H1 (cell line): ENCODE measurements around the gene GLRA1. TPM values are rescaled to one million over a fixed set of nuclear protein-coding genes. Genes with fewer than 3 reads are reported as not detected.

Experiments
- KDM4A ChIP-seq: IDR thresholded peaks from one replicate; pipeline ENCODE4 v1.7.1; 2012; ENCODE audit warnings: low read depth, mild to moderate bottlenecking, moderate library complexity, low read length, inconsistent platforms; ENCODE audit not compliant: severe bottlenecking
- PHF8 ChIP-seq: fragments of 200-600 bp; sonication (generic); conservative IDR thresholded peaks from 2 replicates; pipeline ENCODE4 v1.7.1; 2012; ENCODE audit warnings: low read depth, mild to moderate bottlenecking, inconsistent platforms, low read length, moderate library complexity
- POU5F1 ChIP-seq: IDR thresholded peaks from 2 replicates; pipeline ENCODE4 v1.6.1; 2011; ENCODE audit warnings: low read depth, mild to moderate bottlenecking, low read length, moderate library complexity
- ZNF274 ChIP-seq: IDR thresholded peaks from 2 replicates; pipeline ENCODE4 v1.7.0; 2012; ENCODE audit warnings: low read length, borderline replicate concordance; ENCODE audit errors: extremely low read depth
- polyA plus RNA-seq, 7 experiments: library from polyadenylated mRNA; depleted of rRNA in 3 of 7; stranded (reverse) in 5 of 7; unstranded in 2 of 7; fragments of >200 nt in 5 of 7; fragments of 200-250 nt in 2 of 7; gene quantifications; 1 replicate in 5 of 7; 2 replicates in 1 of 7; 4 replicates in 1 of 7; pipeline versions ENCODE4 v1.2.1 to v1.2.3, GENCODE V29; 2011 to 2013; ENCODE audit warnings: missing spikeins in 2 of 7, mixed read lengths in 2 of 7
- total RNA-seq: library from RNA; stranded (reverse); fragmentation: NEBNext Ultra II Directional; extraction: Animal tissue kit (Norgen Biotek cat#: 25700); gene quantifications from 2 replicates; pipeline ENCODE4 v1.2.1, GENCODE V29; 2021
- TF ChIP-seq, protein P1 (sequence below): fragments of 300-600 bp; sonication (generic); IDR thresholded peaks from 2 replicates; pipeline ENCODE4 v1.7.1; 2012; ENCODE audit warnings: low read length, moderate library complexity, mild to moderate bottlenecking, inconsistent platforms; ENCODE audit not compliant: insufficient replicate concordance
- TF ChIP-seq, protein P2 (sequence below): IDR thresholded peaks from 2 replicates; pipeline ENCODE4 v1.6.1; 2011; ENCODE audit warnings: low read depth, mild to moderate bottlenecking, low read length; ENCODE audit not compliant: insufficient read depth
- TF ChIP-seq, protein P3 (sequence below): IDR thresholded peaks from 2 replicates; pipeline ENCODE4 v1.6.1; 2011; ENCODE audit warnings: low read length, improper control_type of control experiment
- TF ChIP-seq, protein P4 (sequence below): IDR thresholded peaks from 2 replicates; pipeline ENCODE4 v1.6.1; 2012; ENCODE audit warnings: low read length, inconsistent platforms

GLRA1 gene
- total and polyA plus RNA-seq, 2 of the 8 experiments (the other 6 are each of a cell fraction or from before 2014, with no cell fraction given): not detected

DNA sequence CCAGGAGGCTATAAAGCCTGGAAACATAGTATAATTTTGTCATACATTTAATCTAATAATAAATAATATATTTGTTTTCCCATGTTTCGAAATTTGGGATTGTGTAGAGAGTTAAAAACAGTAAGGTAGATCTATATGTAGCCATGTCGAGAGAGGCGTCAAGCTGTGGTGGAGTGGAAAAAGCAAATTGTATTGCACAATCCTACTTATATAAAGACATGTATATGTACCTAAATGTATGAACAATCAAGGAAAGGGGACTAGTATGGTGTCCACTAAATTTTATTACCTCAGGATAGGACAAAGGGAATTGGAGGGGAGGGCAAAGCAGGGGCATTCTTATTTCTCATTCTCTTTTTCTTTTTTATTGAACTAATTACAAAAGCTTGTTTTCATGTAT, 52.0 kb downstream of the GLRA1 start (continued):
- TF ChIP-seq, protein P1, sequence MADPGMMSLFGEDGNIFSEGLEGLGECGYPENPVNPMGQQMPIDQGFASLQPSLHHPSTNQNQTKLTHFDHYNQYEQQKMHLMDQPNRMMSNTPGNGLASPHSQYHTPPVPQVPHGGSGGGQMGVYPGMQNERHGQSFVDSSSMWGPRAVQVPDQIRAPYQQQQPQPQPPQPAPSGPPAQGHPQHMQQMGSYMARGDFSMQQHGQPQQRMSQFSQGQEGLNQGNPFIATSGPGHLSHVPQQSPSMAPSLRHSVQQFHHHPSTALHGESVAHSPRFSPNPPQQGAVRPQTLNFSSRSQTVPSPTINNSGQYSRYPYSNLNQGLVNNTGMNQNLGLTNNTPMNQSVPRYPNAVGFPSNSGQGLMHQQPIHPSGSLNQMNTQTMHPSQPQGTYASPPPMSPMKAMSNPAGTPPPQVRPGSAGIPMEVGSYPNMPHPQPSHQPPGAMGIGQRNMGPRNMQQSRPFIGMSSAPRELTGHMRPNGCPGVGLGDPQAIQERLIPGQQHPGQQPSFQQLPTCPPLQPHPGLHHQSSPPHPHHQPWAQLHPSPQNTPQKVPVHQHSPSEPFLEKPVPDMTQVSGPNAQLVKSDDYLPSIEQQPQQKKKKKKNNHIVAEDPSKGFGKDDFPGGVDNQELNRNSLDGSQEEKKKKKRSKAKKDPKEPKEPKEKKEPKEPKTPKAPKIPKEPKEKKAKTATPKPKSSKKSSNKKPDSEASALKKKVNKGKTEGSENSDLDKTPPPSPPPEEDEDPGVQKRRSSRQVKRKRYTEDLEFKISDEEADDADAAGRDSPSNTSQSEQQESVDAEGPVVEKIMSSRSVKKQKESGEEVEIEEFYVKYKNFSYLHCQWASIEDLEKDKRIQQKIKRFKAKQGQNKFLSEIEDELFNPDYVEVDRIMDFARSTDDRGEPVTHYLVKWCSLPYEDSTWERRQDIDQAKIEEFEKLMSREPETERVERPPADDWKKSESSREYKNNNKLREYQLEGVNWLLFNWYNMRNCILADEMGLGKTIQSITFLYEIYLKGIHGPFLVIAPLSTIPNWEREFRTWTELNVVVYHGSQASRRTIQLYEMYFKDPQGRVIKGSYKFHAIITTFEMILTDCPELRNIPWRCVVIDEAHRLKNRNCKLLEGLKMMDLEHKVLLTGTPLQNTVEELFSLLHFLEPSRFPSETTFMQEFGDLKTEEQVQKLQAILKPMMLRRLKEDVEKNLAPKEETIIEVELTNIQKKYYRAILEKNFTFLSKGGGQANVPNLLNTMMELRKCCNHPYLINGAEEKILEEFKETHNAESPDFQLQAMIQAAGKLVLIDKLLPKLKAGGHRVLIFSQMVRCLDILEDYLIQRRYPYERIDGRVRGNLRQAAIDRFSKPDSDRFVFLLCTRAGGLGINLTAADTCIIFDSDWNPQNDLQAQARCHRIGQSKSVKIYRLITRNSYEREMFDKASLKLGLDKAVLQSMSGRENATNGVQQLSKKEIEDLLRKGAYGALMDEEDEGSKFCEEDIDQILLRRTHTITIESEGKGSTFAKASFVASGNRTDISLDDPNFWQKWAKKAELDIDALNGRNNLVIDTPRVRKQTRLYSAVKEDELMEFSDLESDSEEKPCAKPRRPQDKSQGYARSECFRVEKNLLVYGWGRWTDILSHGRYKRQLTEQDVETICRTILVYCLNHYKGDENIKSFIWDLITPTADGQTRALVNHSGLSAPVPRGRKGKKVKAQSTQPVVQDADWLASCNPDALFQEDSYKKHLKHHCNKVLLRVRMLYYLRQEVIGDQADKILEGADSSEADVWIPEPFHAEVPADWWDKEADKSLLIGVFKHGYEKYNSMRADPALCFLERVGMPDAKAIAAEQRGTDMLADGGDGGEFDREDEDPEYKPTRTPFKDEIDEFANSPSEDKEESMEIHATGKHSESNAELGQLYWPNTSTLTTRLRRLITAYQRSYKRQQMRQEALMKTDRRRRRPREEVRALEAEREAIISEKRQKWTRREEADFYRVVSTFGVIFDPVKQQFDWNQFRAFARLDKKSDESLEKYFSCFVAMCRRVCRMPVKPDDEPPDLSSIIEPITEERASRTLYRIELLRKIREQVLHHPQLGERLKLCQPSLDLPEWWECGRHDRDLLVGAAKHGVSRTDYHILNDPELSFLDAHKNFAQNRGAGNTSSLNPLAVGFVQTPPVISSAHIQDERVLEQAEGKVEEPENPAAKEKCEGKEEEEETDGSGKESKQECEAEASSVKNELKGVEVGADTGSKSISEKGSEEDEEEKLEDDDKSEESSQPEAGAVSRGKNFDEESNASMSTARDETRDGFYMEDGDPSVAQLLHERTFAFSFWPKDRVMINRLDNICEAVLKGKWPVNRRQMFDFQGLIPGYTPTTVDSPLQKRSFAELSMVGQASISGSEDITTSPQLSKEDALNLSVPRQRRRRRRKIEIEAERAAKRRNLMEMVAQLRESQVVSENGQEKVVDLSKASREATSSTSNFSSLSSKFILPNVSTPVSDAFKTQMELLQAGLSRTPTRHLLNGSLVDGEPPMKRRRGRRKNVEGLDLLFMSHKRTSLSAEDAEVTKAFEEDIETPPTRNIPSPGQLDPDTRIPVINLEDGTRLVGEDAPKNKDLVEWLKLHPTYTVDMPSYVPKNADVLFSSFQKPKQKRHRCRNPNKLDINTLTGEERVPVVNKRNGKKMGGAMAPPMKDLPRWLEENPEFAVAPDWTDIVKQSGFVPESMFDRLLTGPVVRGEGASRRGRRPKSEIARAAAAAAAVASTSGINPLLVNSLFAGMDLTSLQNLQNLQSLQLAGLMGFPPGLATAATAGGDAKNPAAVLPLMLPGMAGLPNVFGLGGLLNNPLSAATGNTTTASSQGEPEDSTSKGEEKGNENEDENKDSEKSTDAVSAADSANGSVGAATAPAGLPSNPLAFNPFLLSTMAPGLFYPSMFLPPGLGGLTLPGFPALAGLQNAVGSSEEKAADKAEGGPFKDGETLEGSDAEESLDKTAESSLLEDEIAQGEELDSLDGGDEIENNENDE: no peak
- TF ChIP-seq, protein P2, sequence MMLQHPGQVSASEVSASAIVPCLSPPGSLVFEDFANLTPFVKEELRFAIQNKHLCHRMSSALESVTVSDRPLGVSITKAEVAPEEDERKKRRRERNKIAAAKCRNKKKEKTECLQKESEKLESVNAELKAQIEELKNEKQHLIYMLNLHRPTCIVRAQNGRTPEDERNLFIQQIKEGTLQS: no peak
- TF ChIP-seq KDM4A: no peak
- no peak for TF ChIP-seq POU5F1
- TF ChIP-seq, protein P3, sequence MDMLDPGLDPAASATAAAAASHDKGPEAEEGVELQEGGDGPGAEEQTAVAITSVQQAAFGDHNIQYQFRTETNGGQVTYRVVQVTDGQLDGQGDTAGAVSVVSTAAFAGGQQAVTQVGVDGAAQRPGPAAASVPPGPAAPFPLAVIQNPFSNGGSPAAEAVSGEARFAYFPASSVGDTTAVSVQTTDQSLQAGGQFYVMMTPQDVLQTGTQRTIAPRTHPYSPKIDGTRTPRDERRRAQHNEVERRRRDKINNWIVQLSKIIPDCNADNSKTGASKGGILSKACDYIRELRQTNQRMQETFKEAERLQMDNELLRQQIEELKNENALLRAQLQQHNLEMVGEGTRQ: no peak
- TF ChIP-seq PHF8: no peak
- TF ChIP-seq ZNF274: no peak
- TF ChIP-seq, protein P4, sequence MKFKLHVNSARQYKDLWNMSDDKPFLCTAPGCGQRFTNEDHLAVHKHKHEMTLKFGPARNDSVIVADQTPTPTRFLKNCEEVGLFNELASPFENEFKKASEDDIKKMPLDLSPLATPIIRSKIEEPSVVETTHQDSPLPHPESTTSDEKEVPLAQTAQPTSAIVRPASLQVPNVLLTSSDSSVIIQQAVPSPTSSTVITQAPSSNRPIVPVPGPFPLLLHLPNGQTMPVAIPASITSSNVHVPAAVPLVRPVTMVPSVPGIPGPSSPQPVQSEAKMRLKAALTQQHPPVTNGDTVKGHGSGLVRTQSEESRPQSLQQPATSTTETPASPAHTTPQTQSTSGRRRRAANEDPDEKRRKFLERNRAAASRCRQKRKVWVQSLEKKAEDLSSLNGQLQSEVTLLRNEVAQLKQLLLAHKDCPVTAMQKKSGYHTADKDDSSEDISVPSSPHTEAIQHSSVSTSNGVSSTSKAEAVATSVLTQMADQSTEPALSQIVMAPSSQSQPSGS: no peak
